SK-N-SH (cell line): ENCODE data around the gene C16orf96. TPM values are rescaled to one million over a fixed set of nuclear protein-coding genes. Genes with fewer than 3 reads are reported as not detected.

Experiments used
- CTCF ChIA-PET: fragments of 300-600, 350-600 bp; formaldehyde crosslinking; extraction: SDS; loops from one replicate; lab custom pipeline; 2021; lab: Yijun Ruan, JAX
- POLR2A ChIA-PET: fragments of 350-600 bp; sonication (Branson Sonifier 250); formaldehyde crosslinking; extraction: SDS; loops from one replicate; lab custom pipeline; 2020; ENCODE audit warnings: antibody characterized with exemption, inconsistent platforms; lab: Yijun Ruan, JAX
- DNase-seq: peaks from one replicate; pipeline ENCODE4 v3.0.0; 2012
- H2AFZ ChIP-seq: fragments of 200-600 bp; sonication (generic); 2 replicates; pipeline ENCODE4 v1.8.1; 2016; ENCODE audit warnings: antibody characterized with exemption, mild to moderate bottlenecking, low read depth
- H3F3A ChIP-seq: fragments of 200-600 bp; sonication (generic); replicated peaks from 2 replicates; pipeline ENCODE3; 2016; ENCODE audit warnings: antibody characterized with exemption, mild to moderate bottlenecking; ENCODE audit not compliant: insufficient read depth
- H3K27ac ChIP-seq, 2 experiments: fragments of 200-500 bp in 1 of 2; fragments of 200-600 bp in 1 of 2; sonication (Bioruptor generic) in 1 of 2; sonication (generic), shearing (Covaris generic) in 1 of 2; 2 replicates each; pipeline versions ENCODE4 v1.5.1 to v1.6.1; 2014 to 2016; ENCODE audit warnings: low read depth in 2 of 2, inconsistent platforms in 1 of 2, low read length in 1 of 2, mild to moderate bottlenecking in 1 of 2, mixed read lengths in 1 of 2
- H3K27me3 ChIP-seq: fragments of 200-600 bp; sonication (generic), shearing (Covaris generic); 2 replicates; pipeline ENCODE4 v1.6.1; 2016; ENCODE audit warnings: mixed run types; ENCODE audit not compliant: insufficient read depth
- H3K36me3 ChIP-seq, 2 experiments: fragments of 200-500 bp in 1 of 2; fragments of 200-600 bp in 1 of 2; sonication (Bioruptor generic) in 1 of 2; sonication (generic) in 1 of 2; replicated peaks in 1 of 2; 2 replicates each; pipeline versions ENCODE3 to v1.5.1; 2014 to 2016; ENCODE audit warnings: low read length in 1 of 2, mild to moderate bottlenecking in 1 of 2; ENCODE audit not compliant: insufficient read depth in 2 of 2, control insufficient read depth in 1 of 2
- H3K4me1 ChIP-seq, 2 experiments: fragments of 200-500 bp in 1 of 2; fragments of 200-600 bp in 1 of 2; sonication (Bioruptor generic) in 1 of 2; sonication (generic), shearing (Covaris generic) in 1 of 2; 2 replicates each; pipeline versions ENCODE4 v1.5.1 to v1.6.1; 2014 to 2016; ENCODE audit warnings: low read depth in 1 of 2, low read length in 1 of 2, mixed run types in 1 of 2; ENCODE audit not compliant: insufficient read depth in 2 of 2, control insufficient read depth in 1 of 2
- H3K4me2 ChIP-seq: fragments of 200-600 bp; sonication (generic), shearing (Covaris generic); 2 replicates; pipeline ENCODE4 v1.6.1; 2017; ENCODE audit warnings: mixed run types
- H3K4me3 ChIP-seq, 2 experiments: fragments of 200-500 bp in 1 of 2; fragments of 200-600 bp in 1 of 2; sonication (Bioruptor generic) in 1 of 2; sonication (generic), shearing (Covaris generic) in 1 of 2; 2 replicates each; pipeline versions ENCODE4 v1.5.1 to v1.8.1; 2014 to 2016; ENCODE audit warnings: low read depth in 2 of 2, inconsistent platforms in 1 of 2, low read length in 1 of 2, mild to moderate bottlenecking in 1 of 2, mixed read lengths in 1 of 2, moderate library complexity in 1 of 2
- H3K79me2 ChIP-seq: fragments of 200-600 bp; sonication (generic); 2 replicates; pipeline ENCODE4 v1.8.1; 2017; ENCODE audit warnings: mild to moderate bottlenecking; ENCODE audit not compliant: insufficient read depth
- H3K9ac ChIP-seq: fragments of 200-600 bp; sonication (generic); 2 replicates; pipeline ENCODE4 v1.6.1; 2017; ENCODE audit warnings: mixed run types
- H3K9me2 ChIP-seq: fragments of 200-600 bp; sonication (generic); 2 replicates; pipeline ENCODE4 v1.6.1; 2017; ENCODE audit warnings: mixed run types
- H3K9me3 ChIP-seq: fragments of 200-600 bp; sonication (generic); 2 replicates; pipeline ENCODE4 v1.6.1; 2017; ENCODE audit warnings: mixed run types, mild to moderate bottlenecking, moderate library complexity
- H4K20me1 ChIP-seq: fragments of 200-600 bp; sonication (generic); 2 replicates; pipeline ENCODE4 v1.6.1; 2017; ENCODE audit warnings: mild to moderate bottlenecking, mixed run types; ENCODE audit not compliant: insufficient read depth
- EP300 ChIP-seq, 2 experiments: IDR thresholded peaks; 2 replicates each; pipeline versions ENCODE4 v1.4.0 to v1.6.1; 2012; ENCODE audit warnings: borderline replicate concordance in 1 of 2, low read depth in 1 of 2, low read length in 1 of 2
- FOXM1 ChIP-seq: IDR thresholded peaks from 2 replicates; pipeline ENCODE4 v1.4.0; 2012; ENCODE audit warnings: low read depth, mild to moderate bottlenecking
- GATA2 ChIP-seq: sonication (generic); formaldehyde crosslinking; IDR thresholded peaks from 2 replicates; pipeline ENCODE4 v1.5.0; 2020; ENCODE audit warnings: mild to moderate bottlenecking, missing genetic modification reagents
- JUND ChIP-seq: IDR thresholded peaks from 2 replicates; pipeline ENCODE4 v1.4.0; 2012
- MXI1 ChIP-seq: IDR thresholded peaks from 2 replicates; pipeline ENCODE4 v1.6.1; 2012; ENCODE audit warnings: mild to moderate bottlenecking, low read depth, low read length, improper control_type of control experiment
- NFIC ChIP-seq: IDR thresholded peaks from 2 replicates; pipeline ENCODE4 v1.4.0; 2012; ENCODE audit warnings: borderline replicate concordance
- RAD21 ChIP-seq: IDR thresholded peaks from 2 replicates; pipeline ENCODE4 v1.6.1; 2012; ENCODE audit warnings: mild to moderate bottlenecking, low read length
- RFX5 ChIP-seq: IDR thresholded peaks from 2 replicates; pipeline ENCODE4 v1.6.1; 2012; ENCODE audit warnings: mild to moderate bottlenecking, improper control_type of control experiment, low read length
- SIN3A ChIP-seq: IDR thresholded peaks from 2 replicates; pipeline ENCODE4 v1.6.1; 2012; ENCODE audit warnings: low read depth, mild to moderate bottlenecking, low read length, moderate library complexity, borderline replicate concordance
- SMC3 ChIP-seq: IDR thresholded peaks from 2 replicates; pipeline ENCODE4 v1.6.1; 2012; ENCODE audit warnings: low read depth, low read length, improper control_type of control experiment
- TAF1 ChIP-seq: IDR thresholded peaks from 2 replicates; pipeline ENCODE4 v1.6.1; 2012; ENCODE audit warnings: low read depth, mild to moderate bottlenecking, low read length, moderate library complexity, borderline replicate concordance
- TCF12 ChIP-seq: IDR thresholded peaks from 2 replicates; pipeline ENCODE4 v1.4.0; 2012
- WGBS: methylation state at CpG from one replicate; pipeline ENCODE4 v1.1.6; 2017; ENCODE audit warnings: low lambda C conversion rate; 5-methylcytosine and 5-hydroxymethylcytosine counted together
- polyA plus RNA-seq, 3 experiments: library from polyadenylated mRNA; depleted of rRNA; stranded (reverse); fragments of >200 nt; gene quantifications; 2 replicates each; pipeline ENCODE4 v1.2.3, GENCODE V29; 2012
- TF ChIP-seq, protein P1 (sequence below): IDR thresholded peaks from 2 replicates; pipeline ENCODE4; 2012
- TF ChIP-seq, protein P2 (sequence below): fragments of 200-600 bp; sonication (generic); IDR thresholded peaks from 2 replicates; pipeline ENCODE4 v1.6.1; 2017; ENCODE audit warnings: antibody characterized with exemption, mild to moderate bottlenecking, moderate library complexity
- TF ChIP-seq, protein P3 (sequence below): IDR thresholded peaks from 2 replicates; pipeline ENCODE4 v1.4.0; 2012; ENCODE audit warnings: low read depth

C16orf96 gene
- polyA plus RNA-seq, 1 of the 3 experiments (the other 2 are of a cell fraction): 0.05 TPM

DNA sequence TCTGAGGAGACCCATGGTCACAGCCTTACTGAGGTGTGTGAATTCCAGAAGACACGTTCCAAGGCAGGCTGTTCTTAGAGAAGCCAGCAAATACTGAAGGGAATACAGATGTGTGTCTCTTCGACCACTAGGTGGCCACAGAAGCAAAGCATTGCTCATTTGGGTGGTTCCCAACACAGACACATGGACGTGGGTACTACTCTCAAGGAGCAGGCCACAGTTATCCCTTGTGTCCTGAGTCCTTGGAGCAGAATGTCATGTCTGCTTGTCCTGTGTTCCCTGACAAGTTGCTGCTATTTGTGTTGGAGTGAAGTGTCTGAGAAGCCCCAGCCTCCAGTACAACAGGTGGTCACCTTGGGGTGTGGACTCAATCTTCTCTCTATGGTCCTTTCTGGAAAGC lies 49.7 kb upstream of the C16orf96 start:
- Histone ChIP-seq H3K9me3 (no peaks in the 10 kb centered on the region), H3F3A (peaks cover under 1% of the 10 kb centered on the region), H2AFZ (no peak overlapping the region), H3K4me3 (peak overlapping the region in 1 of 2 experiments; percentile 38; a peak in 1 of 4 replicates), H3K4me2 (no peak overlapping the region), H3K27me3 (no peaks in the 10 kb centered on the region), H3K9ac (no peak overlapping the region), H3K27ac (no peak overlapping the region), H3K79me2 (peaks cover 37% of the 10 kb centered on the region), H3K36me3 (peaks cover 12 to 39% of the 10 kb centered on the region in 2 experiments), H3K4me1 (peaks cover 3 to 4% of the 10 kb centered on the region in 2 experiments; a peak in 3 of 4 replicates), H4K20me1 (no peaks in the 10 kb centered on the region), H3K9me2 (no peaks in the 10 kb centered on the region)
- TF ChIP-seq NFIC: no peak
- TF ChIP-seq, protein P1, sequence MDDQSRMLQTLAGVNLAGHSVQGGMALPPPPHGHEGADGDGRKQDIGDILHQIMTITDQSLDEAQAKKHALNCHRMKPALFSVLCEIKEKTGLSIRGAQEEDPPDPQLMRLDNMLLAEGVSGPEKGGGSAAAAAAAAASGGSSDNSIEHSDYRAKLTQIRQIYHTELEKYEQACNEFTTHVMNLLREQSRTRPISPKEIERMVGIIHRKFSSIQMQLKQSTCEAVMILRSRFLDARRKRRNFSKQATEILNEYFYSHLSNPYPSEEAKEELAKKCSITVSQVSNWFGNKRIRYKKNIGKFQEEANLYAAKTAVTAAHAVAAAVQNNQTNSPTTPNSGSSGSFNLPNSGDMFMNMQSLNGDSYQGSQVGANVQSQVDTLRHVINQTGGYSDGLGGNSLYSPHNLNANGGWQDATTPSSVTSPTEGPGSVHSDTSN: no peak
- no peak for TF ChIP-seq RFX5
- TF ChIP-seq TAF1: no peak
- TF ChIP-seq MXI1: peak; percentile 48; the same call in 1 of the 2 replicates
- no peak for TF ChIP-seq JUND
- TF ChIP-seq GATA2 (CRISPR knock-in tag): no peak
- TF ChIP-seq FOXM1: no peak
- TF ChIP-seq, protein P2, sequence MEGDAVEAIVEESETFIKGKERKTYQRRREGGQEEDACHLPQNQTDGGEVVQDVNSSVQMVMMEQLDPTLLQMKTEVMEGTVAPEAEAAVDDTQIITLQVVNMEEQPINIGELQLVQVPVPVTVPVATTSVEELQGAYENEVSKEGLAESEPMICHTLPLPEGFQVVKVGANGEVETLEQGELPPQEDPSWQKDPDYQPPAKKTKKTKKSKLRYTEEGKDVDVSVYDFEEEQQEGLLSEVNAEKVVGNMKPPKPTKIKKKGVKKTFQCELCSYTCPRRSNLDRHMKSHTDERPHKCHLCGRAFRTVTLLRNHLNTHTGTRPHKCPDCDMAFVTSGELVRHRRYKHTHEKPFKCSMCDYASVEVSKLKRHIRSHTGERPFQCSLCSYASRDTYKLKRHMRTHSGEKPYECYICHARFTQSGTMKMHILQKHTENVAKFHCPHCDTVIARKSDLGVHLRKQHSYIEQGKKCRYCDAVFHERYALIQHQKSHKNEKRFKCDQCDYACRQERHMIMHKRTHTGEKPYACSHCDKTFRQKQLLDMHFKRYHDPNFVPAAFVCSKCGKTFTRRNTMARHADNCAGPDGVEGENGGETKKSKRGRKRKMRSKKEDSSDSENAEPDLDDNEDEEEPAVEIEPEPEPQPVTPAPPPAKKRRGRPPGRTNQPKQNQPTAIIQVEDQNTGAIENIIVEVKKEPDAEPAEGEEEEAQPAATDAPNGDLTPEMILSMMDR: peak; percentile 81
- TF ChIP-seq SMC3: peak; percentile 60
- TF ChIP-seq EP300 (IDR thresholded peaks at IDR 0.05; ENCODE audit: borderline replicate concordance in 1 of 2, low read depth in 1 of 2, low read length in 1 of 2): no peak
- no peak for TF ChIP-seq SIN3A
- TF ChIP-seq, protein P3, sequence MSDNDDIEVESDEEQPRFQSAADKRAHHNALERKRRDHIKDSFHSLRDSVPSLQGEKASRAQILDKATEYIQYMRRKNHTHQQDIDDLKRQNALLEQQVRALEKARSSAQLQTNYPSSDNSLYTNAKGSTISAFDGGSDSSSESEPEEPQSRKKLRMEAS: no peak
- TF ChIP-seq RAD21: peak; percentile 90
- TF ChIP-seq TCF12: no peak
- peak; percentile 73 for DNase-seq
- CTCF ChIA-PET: interaction anchor here (0.6 to 11.4 kb wide), 33 partner anchors 8 to 449 kb away, joined by 3 to 182 read pairs (median 5); partner anchors contain the start of genes C16orf96 and HMOX2
- WGBS: 8% methylated on average over 3 of the region's 3 CpGs
- POLR2A ChIA-PET: interaction anchor here (0.7 kb wide), 1 partner anchor 115 kb away, joined by 4 read pairs; no protein-coding TSS in a partner anchor
